Neutrophil (primary cell): ENCODE measurements around the gene SMURF1.

Source experiments
- H3K27ac ChIP-seq: fragments of 200-600 bp; sonication (generic); 2 replicates; pipeline ENCODE4 v1.5.1; 2016; ENCODE audit warnings: mild to moderate bottlenecking, moderate library complexity
- H3K27me3 ChIP-seq: fragments of 200-600 bp; sonication (generic); 2 replicates; pipeline ENCODE4 v1.6.0; 2016; ENCODE audit warnings: mild to moderate bottlenecking
- H3K36me3 ChIP-seq: fragments of 200-600 bp; sonication (generic); 2 replicates; pipeline ENCODE4 v1.5.1; 2017
- H3K4me1 ChIP-seq, 2 experiments: fragments of 200-600 bp in 1 of 2; sonication (generic) in 1 of 2; 1 replicate in 1 of 2; 2 replicates in 1 of 2; pipeline versions ENCODE4 v1.5.1 to v1.6.1; 2013 to 2016; ENCODE audit warnings: low read depth in 1 of 2, low read length in 1 of 2, mild to moderate bottlenecking in 1 of 2, moderate library complexity in 1 of 2; ENCODE audit not compliant: control insufficient read depth in 1 of 2, insufficient read depth in 1 of 2
- H3K4me3 ChIP-seq, 2 experiments: fragments of 200-600 bp in 1 of 2; sonication (generic) in 1 of 2; 1 replicate in 1 of 2; 2 replicates in 1 of 2; pipeline ENCODE4 v1.5.1; 2013 to 2016; ENCODE audit warnings: low read depth in 1 of 2, low read length in 1 of 2, mild to moderate bottlenecking in 1 of 2, moderate library complexity in 1 of 2
- H3K9me3 ChIP-seq: fragments of 200-600 bp; sonication (generic); 2 replicates; pipeline ENCODE4 v1.5.1; 2016
- CTCF ChIP-seq: fragments of 200-600 bp; sonication (generic); IDR thresholded peaks from 2 replicates; pipeline ENCODE4 v1.5.1; 2016; ENCODE audit warnings: antibody characterized with exemption

SMURF1 gene

GRCh38 chr7:99133766-99134564 is 9.9 kb downstream of the SMURF1 start:
- Histone ChIP-seq H3K36me3 (no peaks in the 10 kb centered on the region), H3K27ac (no peak overlapping the region), H3K9me3 (no peaks in the 10 kb centered on the region), H3K4me1 (peaks cover 7 to 10% of the 10 kb centered on the region in 2 experiments), H3K27me3 (no peaks in the 10 kb centered on the region), H3K4me3 (no peak overlapping the region)
- TF ChIP-seq CTCF, result no peak

DNA sequence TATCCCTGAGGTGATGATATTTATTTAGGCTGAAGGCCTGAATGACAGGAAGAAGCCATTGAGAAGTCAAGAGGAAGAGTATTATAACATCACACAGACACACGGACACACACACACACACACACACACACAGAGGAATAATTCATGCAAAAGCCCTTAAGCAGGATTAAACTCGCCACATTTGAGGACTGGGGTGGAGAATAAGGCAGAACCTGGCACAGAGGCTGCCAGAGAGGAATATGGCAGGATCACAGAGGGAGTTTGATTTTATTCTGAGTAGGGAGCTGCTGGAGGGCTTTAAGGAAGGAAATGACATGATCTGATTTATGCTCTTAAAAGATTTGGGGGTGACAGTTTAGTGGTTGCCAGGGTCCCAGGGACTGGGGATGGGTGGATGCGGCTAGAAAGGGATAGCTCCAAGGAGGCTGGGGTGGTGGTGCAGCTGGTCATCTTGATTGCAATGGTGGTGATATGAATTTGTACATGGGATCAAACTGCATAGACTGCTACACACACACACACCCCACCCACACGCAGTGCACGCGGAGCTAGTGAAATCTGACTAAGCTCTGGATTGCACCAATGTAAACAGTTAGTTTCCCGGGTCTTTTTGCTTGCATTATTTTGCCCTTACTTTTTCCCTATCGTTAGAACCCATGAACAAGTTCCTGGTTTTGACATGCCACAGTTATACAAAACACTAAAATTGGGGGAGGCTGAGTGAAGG is 11.2 kb downstream of the SMURF1 start:
- H3K4me3 ChIP-seq, result no peak overlapping the region
- H3K27ac ChIP-seq, result no peak overlapping the region
- no peak for TF ChIP-seq CTCF
- no peaks in the 10 kb centered on the region for H3K4me1 ChIP-seq
- no peaks in the 10 kb centered on the region for H3K27me3 ChIP-seq
- no peaks in the 10 kb centered on the region for H3K36me3 ChIP-seq
- no peaks in the 10 kb centered on the region for H3K9me3 ChIP-seq

- Histone ChIP-seq H3K4me1 (peaks cover 5 to 9% of the 10 kb centered on the region in 2 experiments), H3K36me3 (no peaks in the 10 kb centered on the region), H3K9me3 (no peaks in the 10 kb centered on the region)
These were observed 12.6 kb downstream of the SMURF1 start for GRCh38 chr7:99131290-99131689.

GRCh38 chr7:99129536-99129935 is 14.4 kb downstream of the SMURF1 start:
- H3K9me3 ChIP-seq, result no peaks in the 10 kb centered on the region
- no peaks in the 10 kb centered on the region for H3K36me3 ChIP-seq
- no peak for TF ChIP-seq CTCF
- H3K27ac ChIP-seq, result no peak overlapping the region
- H3K4me3 ChIP-seq, result no peak overlapping the region
- peaks cover 5 to 11% of the 10 kb centered on the region in 2 experiments for H3K4me1 ChIP-seq
- H3K27me3 ChIP-seq, result no peaks in the 10 kb centered on the region

More at GRCh38 chr7:99131290-99131689, 12.6 kb downstream of the SMURF1 start:
- TF ChIP-seq CTCF, result no peak
- Histone ChIP-seq H3K27ac (no peak overlapping the region), H3K27me3 (no peaks in the 10 kb centered on the region), H3K4me3 (no peak overlapping the region)

DNA sequence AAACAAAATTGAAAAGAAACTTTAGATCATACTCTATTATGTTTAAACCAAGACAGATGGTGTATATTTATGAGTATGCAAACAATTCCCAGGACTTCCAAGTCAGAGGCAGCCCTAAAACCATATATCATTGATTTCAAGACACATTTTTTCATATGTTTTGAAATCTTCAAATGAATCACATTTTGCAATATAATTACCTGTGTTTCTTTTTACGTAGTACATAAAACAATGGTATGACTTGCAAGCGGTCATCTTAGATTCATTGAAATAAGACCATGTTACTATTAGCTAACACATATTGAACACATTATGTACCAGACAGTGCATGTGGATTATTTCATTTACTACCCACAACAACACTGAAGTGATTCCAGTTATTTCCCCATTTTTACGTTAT is 14.9 kb downstream of the SMURF1 start:
- TF ChIP-seq CTCF, result no peak

More for the DNA sequence above, 14.9 kb downstream of the SMURF1 start:
- peaks cover 11 to 17% of the 10 kb centered on the region in 2 experiments for H3K4me1 ChIP-seq
- no peaks in the 10 kb centered on the region for H3K27me3 ChIP-seq
- H3K36me3 ChIP-seq, result no peaks in the 10 kb centered on the region
- H3K27ac ChIP-seq, result no peak overlapping the region
- H3K4me3 ChIP-seq, result no peak overlapping the region
- H3K9me3 ChIP-seq, result no peaks in the 10 kb centered on the region
